ENCODE data around the gene ERP29. TPM values are rescaled to one million over a fixed set of nuclear protein-coding genes. Genes with fewer than 3 reads are reported as not detected.

The ERP29 gene
- total and polyA plus RNA-seq, 2 of the 13 experiments (the other 11 are each of a cell fraction or from before 2014, with no cell fraction given) = 111 to 147 TPM

- TF ChIP-seq ZNF841 (CRISPR knock-in tag; IDR thresholded peaks at IDR 0.05; ENCODE audit: borderline replicate concordance) = no peak
- peak; percentile 24; the same call in 1 of the 2 replicates for TF ChIP-seq SAFB2 (CRISPR knock-in tag; IDR thresholded peaks at IDR 0.05; ENCODE audit: borderline replicate concordance, low read depth)
- TF ChIP-seq KAT7 (CRISPR knock-in tag; IDR thresholded peaks at IDR 0.05; ENCODE audit: borderline replicate concordance) = no peak
- TF ChIP-seq TARDBP (CRISPR knock-in tag; IDR thresholded peaks at IDR 0.05) = no peak; the same call in 1 of the 2 replicates
- no peak for TF ChIP-seq U2AF2 (IDR thresholded peaks at IDR 0.05; ENCODE audit: low read depth, low read length)
- TF ChIP-seq HDAC1 (CRISPR knock-in tag; IDR thresholded peaks at IDR 0.05) = peak; percentile 50
- TF ChIP-seq HOMEZ (CRISPR knock-in tag; IDR thresholded peaks at IDR 0.05; ENCODE audit: low read depth) = no peak
- no peak; the same call in 1 of the 2 replicates for TF ChIP-seq AHDC1 (CRISPR knock-in tag; IDR thresholded peaks at IDR 0.05; ENCODE audit: borderline replicate concordance)
- 0 out of 2 replicates have a peak, but pooled peaks have one; percentile 2 for TF ChIP-seq HBP1 (CRISPR knock-in tag; IDR thresholded peaks at IDR 0.05; ENCODE audit: low read depth)
- no peak for TF ChIP-seq JDP2 (CRISPR knock-in tag; IDR thresholded peaks at IDR 0.05; ENCODE audit: borderline replicate concordance)
- TF ChIP-seq THAP8 (CRISPR knock-in tag; IDR thresholded peaks at IDR 0.05; ENCODE audit: borderline replicate concordance) = no peak
- no peak; the same call in 1 of the 2 replicates for TF ChIP-seq STAT6 (CRISPR knock-in tag; IDR thresholded peaks at IDR 0.05; ENCODE audit: borderline replicate concordance)
- TF ChIP-seq RFX1 (IDR thresholded peaks at IDR 0.05) = no peak
- TF ChIP-seq HNRNPUL1 (IDR thresholded peaks at IDR 0.05; ENCODE audit: low read depth, low read length) = no peak
- no peak for TF ChIP-seq TOPORS (CRISPR knock-in tag; IDR thresholded peaks at IDR 0.05)
- TF ChIP-seq PHF8 (CRISPR knock-in tag; IDR thresholded peaks at IDR 0.05) = peak; percentile 74
- peak; percentile 52; the same call in 1 of the 2 replicates for TF ChIP-seq ZNF317 (CRISPR knock-in tag; IDR thresholded peaks at IDR 0.05)
Measured at GRCh38 chr12:112013601-112014402, 576 bp downstream of the ERP29 start (continued).
